ENCODE data around the gene RARG.

The RARG gene

DNA sequence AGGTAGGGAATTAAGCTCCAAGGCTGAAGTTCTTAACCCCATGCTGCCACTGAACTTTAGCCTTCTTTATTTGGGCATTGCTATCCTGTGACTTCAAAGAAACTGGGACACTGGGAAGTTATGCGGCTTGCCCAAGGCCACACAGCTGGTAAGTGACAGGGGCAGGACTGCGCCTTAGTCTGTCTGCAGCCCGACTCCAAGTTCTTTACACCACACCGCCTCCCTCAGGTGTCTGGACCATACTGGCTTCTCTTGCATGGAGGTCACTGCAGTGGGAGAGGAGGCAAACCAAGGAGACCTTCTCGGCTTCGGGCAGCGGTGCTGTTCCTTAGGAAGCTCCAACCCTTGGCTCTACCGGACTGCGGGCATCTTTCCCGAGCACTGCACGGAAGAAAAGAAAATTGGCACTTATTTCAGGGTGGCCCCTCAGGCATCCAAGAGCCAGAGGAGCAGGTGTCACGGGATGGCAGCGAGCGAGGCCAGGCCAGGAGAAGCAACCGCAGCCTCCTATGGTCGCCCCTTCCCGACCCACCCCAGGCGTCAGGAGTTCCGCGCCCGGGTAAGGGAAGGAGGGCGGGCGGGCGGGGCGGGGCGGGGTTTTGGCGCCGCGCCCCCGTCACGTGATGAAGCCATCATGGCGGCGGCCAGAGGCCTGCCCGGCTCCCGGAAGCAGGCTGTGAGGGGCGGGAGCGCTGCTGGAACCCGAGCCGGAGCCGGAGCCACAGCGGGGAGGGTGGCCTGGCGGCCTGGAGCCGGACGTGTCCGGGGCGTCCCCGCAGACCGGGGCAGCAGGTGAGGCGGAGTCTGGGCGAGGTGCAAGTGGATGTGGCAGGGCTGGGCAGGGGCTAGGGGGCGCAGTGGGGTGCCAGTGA is 19.7 kb upstream of the RARG start:
- DNase-seq: peak; percentile 83

GRCh38 chr12:53245286-53245685 is 13.3 kb upstream of the RARG start:
- DNase-seq: no peak

DNA sequence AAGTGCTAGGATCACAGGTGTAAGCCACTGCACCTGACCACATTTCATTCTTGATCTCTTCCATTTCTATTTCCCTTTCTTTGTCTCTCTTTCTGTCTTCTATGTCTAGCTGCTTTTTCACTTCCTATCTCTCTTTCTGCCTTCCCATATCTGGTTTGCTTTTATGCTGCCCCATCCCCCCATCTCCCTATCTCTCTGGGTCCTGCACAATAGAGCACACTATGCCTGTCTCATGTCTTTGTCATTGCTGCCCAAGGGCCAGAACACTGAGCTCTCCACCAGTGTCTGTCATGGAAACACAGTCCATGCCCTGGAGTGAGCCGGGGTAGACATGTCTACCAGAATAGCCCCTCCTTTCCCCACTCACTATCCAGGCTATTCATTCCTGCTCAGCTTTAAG is 12.3 kb upstream of the RARG start:
- DNase-seq: no peak

- DNase-seq: no peak
These were observed 9.8 kb upstream of the RARG start for GRCh38 chr12:53241623-53242412.

GRCh38 chr12:53239643-53240258 is 7.7 kb upstream of the RARG start:
- no peak for DNase-seq

GRCh38 chr12:53236443-53237111 is 4.6 kb upstream of the RARG start:
- no peak for DNase-seq

- DNase-seq: no peak
These were observed 3.9 kb upstream of the RARG start for GRCh38 chr12:53235742-53236442.

DNA sequence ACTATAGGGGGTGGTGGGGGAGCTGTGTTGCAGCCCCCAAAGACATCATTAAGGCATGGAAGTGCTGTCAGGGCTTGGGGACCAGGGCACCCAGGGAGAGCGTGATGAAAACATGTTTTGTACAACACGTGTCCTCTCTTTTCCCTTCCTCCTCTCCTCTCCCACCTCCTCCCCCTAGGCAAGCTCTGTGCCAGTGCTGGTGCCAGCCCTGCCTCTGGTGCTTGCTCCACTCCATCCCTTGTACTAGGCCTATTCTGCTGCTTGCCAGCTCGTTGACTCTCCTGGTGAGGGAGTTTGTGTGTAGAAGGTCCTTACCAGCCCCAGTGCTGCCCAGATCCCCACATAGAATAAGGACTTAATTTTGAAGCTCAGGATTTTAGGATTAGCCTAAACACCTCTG is 3.2 kb upstream of the RARG start:
- no peak for DNase-seq

GRCh38 chr12:53234271-53234914 is 2.4 kb upstream of the RARG start:
- no peak for DNase-seq

DNA sequence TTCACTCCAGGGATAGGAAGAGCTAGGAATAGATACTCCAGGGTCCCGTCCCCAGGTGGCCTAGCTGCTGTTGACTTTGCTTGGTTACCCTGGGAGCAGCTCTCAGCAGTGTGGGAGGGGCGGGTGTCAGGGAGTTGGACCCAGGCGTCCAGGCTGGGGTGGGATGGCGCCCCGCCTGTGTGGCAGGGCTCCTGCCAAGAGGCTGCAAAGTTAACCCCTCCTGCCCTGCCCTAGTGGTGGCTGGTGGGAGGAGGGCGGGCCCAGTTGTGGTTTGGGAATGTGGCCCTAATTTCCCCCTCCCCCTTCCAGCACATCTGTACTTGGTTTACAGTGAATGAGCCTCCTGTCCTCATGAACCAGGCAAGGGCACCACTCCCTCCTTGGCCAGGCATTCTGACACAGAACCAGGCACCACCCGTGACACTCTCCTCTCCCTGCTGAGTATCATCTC is 1.7 kb upstream of the RARG start:
- no peak for DNase-seq

DNA sequence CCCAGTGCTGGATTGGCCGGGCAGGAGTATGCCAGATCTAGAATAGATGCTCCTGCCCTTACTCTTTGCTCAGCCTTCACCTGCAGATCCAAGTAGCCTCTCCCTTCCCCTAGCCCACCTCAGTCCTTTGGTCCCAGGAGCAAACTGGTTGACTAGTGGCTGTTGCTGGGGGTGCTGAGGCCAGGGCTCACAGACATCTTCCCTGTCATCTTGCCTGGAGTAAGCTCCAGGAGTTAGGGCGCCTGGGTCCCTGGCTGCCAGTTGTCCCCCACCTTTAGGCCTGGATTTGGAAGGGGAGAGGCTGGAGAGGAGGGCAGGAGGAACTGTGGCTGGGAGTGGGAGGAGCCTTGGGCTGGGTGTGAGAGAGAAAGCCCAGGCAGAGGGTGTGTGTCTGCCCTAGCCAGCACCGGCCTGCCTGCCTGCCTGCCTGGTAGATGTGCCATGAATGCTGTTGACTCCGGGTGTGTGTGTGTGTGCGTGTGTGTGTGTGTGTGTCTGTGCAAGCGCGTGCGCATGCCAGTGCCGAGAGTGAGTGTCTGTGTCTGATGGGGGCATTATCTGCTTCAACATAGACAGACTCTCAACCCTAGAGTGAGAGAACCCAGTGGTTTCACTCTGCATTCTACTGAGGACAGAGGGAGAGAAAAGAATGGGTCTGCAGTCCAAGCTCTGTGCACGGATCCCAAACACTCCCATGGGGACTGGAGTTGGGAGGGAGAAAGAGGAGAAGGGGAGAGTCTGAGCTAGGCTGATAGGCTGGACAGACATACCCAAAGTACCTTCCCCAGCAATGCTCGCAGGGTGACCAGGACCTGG is 845 bp upstream of the RARG start:
- no peak for DNase-seq

DNA sequence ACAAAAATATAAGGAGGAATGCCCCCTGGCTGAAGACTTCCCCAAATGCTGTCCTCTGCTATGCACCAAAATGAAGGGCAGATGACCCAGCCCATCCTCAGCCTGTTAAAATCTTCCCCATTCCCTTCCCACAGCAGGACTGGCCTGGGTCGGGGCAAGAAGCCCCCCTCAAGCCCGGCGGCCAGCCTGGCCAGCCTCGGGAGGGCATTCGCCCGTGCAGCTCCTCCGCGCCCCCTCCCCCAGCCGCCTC is 413 bp downstream of the RARG start:
- peak; percentile 72 for DNase-seq

GRCh38 chr12:53230108-53230845 is 1.7 kb downstream of the RARG start:
- DNase-seq: no peak

- no peak for DNase-seq
These were observed 2.6 kb downstream of the RARG start for GRCh38 chr12:53229454-53229853.

GRCh38 chr12:53227836-53228235 is 4.2 kb downstream of the RARG start:
- DNase-seq: no peak

- no peak for DNase-seq
These were observed 4.7 kb downstream of the RARG start for GRCh38 chr12:53227341-53227740.

DNA sequence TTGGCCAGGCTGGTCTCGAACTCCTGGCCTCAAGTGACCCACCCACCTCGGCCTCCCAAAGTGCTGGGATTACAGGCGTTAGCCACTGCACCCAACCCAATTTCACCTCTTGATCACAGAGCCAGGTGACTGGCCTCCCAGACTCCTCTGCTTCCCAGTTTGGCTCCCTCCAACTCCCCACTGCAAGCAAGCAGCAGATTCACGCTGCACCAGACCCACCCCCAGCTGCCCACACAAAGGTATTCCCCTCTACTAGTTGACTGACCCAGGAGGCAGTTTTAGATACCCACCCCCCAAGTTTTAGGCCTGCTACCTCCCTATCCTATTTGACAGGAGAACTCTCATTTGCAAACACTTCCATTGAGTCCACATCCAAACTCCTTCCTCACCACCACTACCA is 5.2 kb downstream of the RARG start:
- DNase-seq: no peak

DNA sequence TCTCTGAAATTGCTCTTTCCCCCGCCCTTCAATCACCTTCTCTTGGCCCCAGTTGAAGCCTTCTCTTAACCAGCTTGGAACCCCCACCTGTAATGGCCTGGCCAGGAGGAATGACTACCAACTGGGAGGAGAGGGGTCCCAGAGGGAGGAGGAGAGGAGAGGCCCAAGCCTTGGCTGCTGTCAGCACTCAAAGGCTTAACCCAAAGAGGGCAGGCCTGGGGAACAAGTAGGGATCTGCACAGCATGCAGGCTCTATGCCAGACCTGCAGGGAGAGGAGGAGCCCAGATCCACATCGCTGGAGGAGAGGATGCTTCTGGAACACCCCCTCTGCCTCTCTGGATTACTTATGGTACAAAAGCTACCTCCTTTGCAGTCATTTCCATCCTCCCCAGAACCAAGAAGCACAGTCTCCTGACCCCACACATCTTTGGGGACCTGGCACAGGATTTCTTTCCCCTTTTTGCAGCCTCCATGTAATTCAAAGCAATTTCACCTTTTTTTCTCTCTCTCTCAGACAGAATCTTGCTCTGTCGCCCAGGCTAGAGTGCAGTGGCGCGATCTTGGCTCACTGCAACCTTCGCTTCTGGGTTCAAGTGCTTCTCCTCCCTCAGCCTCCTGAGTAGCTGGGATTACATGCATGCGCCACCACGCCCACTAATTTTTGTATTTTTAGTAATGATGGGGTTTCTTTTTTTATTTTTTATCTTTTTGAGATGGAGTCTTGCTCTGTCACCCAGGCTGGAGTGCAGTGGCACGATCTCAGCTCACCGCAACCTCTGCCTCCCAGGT is 6.2 kb downstream of the RARG start:
- no peak for DNase-seq
